ENCODE data around the gene UIMC1.
"Not testable (repeated sequence)": the region's sequence is repeated elsewhere in the genome, so short reads cannot be mapped to it uniquely, and the experiment has no call there.

DNA sequence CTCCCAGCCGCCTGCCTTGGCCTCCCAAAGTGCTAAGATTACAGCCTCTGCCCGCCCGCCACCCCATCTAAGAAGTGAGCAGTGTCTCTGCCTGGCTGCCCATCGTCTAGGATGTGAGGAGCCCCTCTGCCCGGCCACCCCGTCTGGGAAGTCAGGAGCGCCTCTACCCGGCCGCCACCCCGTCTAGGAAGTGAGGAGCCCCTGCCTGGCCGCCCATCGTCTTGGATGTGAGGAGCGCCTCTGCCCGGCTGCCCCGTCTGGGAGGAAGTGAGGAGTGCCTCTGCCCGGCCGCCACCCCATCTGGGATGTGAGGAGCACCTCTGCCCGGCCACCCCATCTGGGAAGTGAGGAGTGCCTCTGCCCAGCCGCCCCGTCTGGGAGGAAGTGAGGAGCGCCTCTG, 23.0 kb downstream of the UIMC1 start:
- TF ChIP-seq, protein P1, sequence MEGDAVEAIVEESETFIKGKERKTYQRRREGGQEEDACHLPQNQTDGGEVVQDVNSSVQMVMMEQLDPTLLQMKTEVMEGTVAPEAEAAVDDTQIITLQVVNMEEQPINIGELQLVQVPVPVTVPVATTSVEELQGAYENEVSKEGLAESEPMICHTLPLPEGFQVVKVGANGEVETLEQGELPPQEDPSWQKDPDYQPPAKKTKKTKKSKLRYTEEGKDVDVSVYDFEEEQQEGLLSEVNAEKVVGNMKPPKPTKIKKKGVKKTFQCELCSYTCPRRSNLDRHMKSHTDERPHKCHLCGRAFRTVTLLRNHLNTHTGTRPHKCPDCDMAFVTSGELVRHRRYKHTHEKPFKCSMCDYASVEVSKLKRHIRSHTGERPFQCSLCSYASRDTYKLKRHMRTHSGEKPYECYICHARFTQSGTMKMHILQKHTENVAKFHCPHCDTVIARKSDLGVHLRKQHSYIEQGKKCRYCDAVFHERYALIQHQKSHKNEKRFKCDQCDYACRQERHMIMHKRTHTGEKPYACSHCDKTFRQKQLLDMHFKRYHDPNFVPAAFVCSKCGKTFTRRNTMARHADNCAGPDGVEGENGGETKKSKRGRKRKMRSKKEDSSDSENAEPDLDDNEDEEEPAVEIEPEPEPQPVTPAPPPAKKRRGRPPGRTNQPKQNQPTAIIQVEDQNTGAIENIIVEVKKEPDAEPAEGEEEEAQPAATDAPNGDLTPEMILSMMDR (conservative IDR thresholded peaks at IDR 0.05; ENCODE audit: low read depth, low read length) = not testable (repeated sequence)
- not testable (repeated sequence) for TF ChIP-seq EZH2 (IDR thresholded peaks at IDR 0.05; ENCODE audit: low read length, unreplicated experiment); EZH2phosphoT487 (IDR thresholded peaks at IDR 0.05; ENCODE audit: borderline replicate concordance, low read length)

Data from PC-3 (cell line).